Keratinocyte (primary cell): ENCODE data around the gene SCPEP1. TPM values are rescaled to one million over a fixed set of nuclear protein-coding genes. Genes with fewer than 3 reads are reported as not detected.

Source experiments
- DNase-seq: peaks from one replicate; pipeline ENCODE4 v3.0.0-alpha.2; 2011; ENCODE audit warnings: low read depth, missing footprints, low spot score
- FAIRE-seq: peaks from 2 replicates; lab custom pipeline; 2011; peaks lifted over from hg19 to GRCh38; lab: Jason Lieb, UNC
- H2AFZ ChIP-seq: 2 replicates; pipeline ENCODE4 v1.6.0; 2012; ENCODE audit warnings: low read length, control low read depth, inconsistent platforms; ENCODE audit not compliant: control insufficient read depth
- H3K27ac ChIP-seq: 2 replicates; pipeline ENCODE4 v1.5.1; 2011; ENCODE audit warnings: low read length; ENCODE audit not compliant: control insufficient read depth, insufficient read depth
- H3K27me3 ChIP-seq: 3 replicates; pipeline ENCODE4 v1.6.0; 2011; ENCODE audit warnings: low read length; ENCODE audit not compliant: control insufficient read depth, insufficient read depth; ENCODE audit errors: extremely low read depth
- H3K36me3 ChIP-seq, 2 experiments: 2 replicates in 1 of 2; 3 replicates in 1 of 2; pipeline ENCODE4 v1.5.1; 2011; ENCODE audit warnings: low read length in 2 of 2, mild to moderate bottlenecking in 1 of 2; ENCODE audit not compliant: control insufficient read depth in 2 of 2, insufficient read depth in 2 of 2; ENCODE audit errors: extremely low read depth in 1 of 2
- H3K4me1 ChIP-seq: 3 replicates; pipeline ENCODE4 v1.5.1; 2011; ENCODE audit warnings: low read length; ENCODE audit not compliant: control insufficient read depth, insufficient read depth; ENCODE audit errors: extremely low read depth
- H3K4me2 ChIP-seq: 3 replicates; pipeline ENCODE4 v1.6.0; 2011; ENCODE audit warnings: low read depth, low read length; ENCODE audit not compliant: control insufficient read depth, insufficient read depth; ENCODE audit errors: extremely low read depth
- H3K4me3 ChIP-seq, 3 experiments: fragments of 200-600 bp in 1 of 3; sonication (generic) in 1 of 3; 2 replicates in 2 of 3; 3 replicates in 1 of 3; pipeline ENCODE4 v1.5.1; 2011 to 2016; ENCODE audit warnings: low read length in 3 of 3, mild to moderate bottlenecking in 3 of 3, control low read depth in 2 of 3, inconsistent platforms in 1 of 3, low read depth in 1 of 3, mixed read lengths in 1 of 3, mixed run types in 1 of 3, moderate library complexity in 1 of 3; ENCODE audit not compliant: control insufficient read depth in 2 of 3, insufficient read depth in 2 of 3; ENCODE audit errors: extremely low read depth in 1 of 3
- H3K79me2 ChIP-seq: 2 replicates; pipeline ENCODE4 v1.6.0; 2012; ENCODE audit warnings: low read length; ENCODE audit not compliant: control insufficient read depth, insufficient read depth
- H3K9ac ChIP-seq: 3 replicates; pipeline ENCODE4 v1.6.0; 2011; ENCODE audit warnings: low read length; ENCODE audit not compliant: control insufficient read depth, insufficient read depth; ENCODE audit errors: extremely low read depth
- H3K9me1 ChIP-seq: 3 replicates; pipeline ENCODE4 v1.6.0; 2011; ENCODE audit warnings: low read length; ENCODE audit not compliant: control insufficient read depth, insufficient read depth; ENCODE audit errors: extremely low read depth
- H3K9me3 ChIP-seq: 2 replicates; pipeline ENCODE4 v1.5.1; 2012; ENCODE audit warnings: low read depth, low read length; ENCODE audit not compliant: control insufficient read depth
- H4K20me1 ChIP-seq: 3 replicates; pipeline ENCODE4 v1.6.0; 2011; ENCODE audit warnings: low read length; ENCODE audit not compliant: control insufficient read depth, insufficient read depth; ENCODE audit errors: extremely low read depth
- CTCF ChIP-seq, 3 experiments: IDR thresholded peaks in 1 of 3; conservative IDR thresholded peaks in 1 of 3; optimal IDR thresholded peaks in 1 of 3; 2 replicates in 2 of 3; 3 replicates in 1 of 3; pipeline versions ENCODE3 to v1.5.1; 2011; ENCODE audit warnings: low read length in 3 of 3, mild to moderate bottlenecking in 3 of 3, moderate library complexity in 2 of 3, control low read depth in 1 of 3, inconsistent platforms in 1 of 3; ENCODE audit not compliant: insufficient read depth in 2 of 3; ENCODE audit errors: extremely low read depth in 1 of 3
- EZH2 ChIP-seq: IDR thresholded peaks from one replicate; pipeline ENCODE4 v1.6.1; 2012; ENCODE audit warnings: inconsistent platforms, mild to moderate bottlenecking, low read length, moderate library complexity
- dilution Hi-C: fragments of 300-500 bp; cut with MboI; formaldehyde crosslinking; loops from one replicate; pipeline ENCODE4 v1.7.0; 2020; ENCODE audit warnings: low sequenced_read_pairs; ENCODE audit not compliant: extremely low pct_ligation_motif_present
- polyA plus RNA-seq, 5 experiments: library from polyadenylated mRNA; depleted of rRNA in 3 of 5; stranded (reverse) in 3 of 5; stranded (forward) in 1 of 5; unstranded in 1 of 5; fragments of >200 nt; gene quantifications; 1 replicate in 1 of 5; 2 replicates in 3 of 5; 3 replicates in 1 of 5; pipeline versions ENCODE4 v1.2.1 to v1.2.3, GENCODE V29; 2011 to 2012; ENCODE audit warnings: missing spikeins in 2 of 5, low read depth in 1 of 5, low replicate concordance in 1 of 5

SCPEP1 gene
- polyA plus RNA-seq, 1 donor (not counting 4 experiments of a cell fraction or from before 2014, with no cell fraction given), result 34.4 TPM

- Histone ChIP-seq H3K4me1 (peaks cover 5% of the 10 kb centered on the region), H3K79me2 (no peaks in the 10 kb centered on the region), H4K20me1 (no peaks in the 10 kb centered on the region), H3K4me2 (no peak overlapping the region), H2AFZ (no peak overlapping the region), H3K9ac (no peak overlapping the region), H3K9me1 (no peaks in the 10 kb centered on the region), H3K27me3 (no peaks in the 10 kb centered on the region), H3K4me3 (no peak overlapping the region), H3K36me3 (no peaks in the 10 kb centered on the region), H3K9me3 (no peaks in the 10 kb centered on the region), H3K27ac (no peak overlapping the region)
- dilution Hi-C loops, result no loop called here
- FAIRE-seq (no peak), DNase-seq (no peak)
- TF ChIP-seq CTCF (optimal IDR thresholded peaks at IDR 0.05 in 1 of 3, IDR thresholded peaks at IDR 0.05 in 1 of 3, conservative IDR thresholded peaks at IDR 0.05 in 1 of 3; ENCODE audit: extremely low read depth in 1 of 3, insufficient read depth in 2 of 3, low read length in 3 of 3), result no peak
- TF ChIP-seq EZH2, result no peak
Observed at GRCh38 chr17:56972111-56972730, 5.7 kb upstream of the SCPEP1 start.

GRCh38 chr17:56973520-56973919 is 4.4 kb upstream of the SCPEP1 start:
- DNase-seq (no peak), FAIRE-seq (peak; percentile 39)
- Histone ChIP-seq H3K36me3 (no peaks in the 10 kb centered on the region), H3K4me2 (peak overlapping the region; percentile 10), H3K9me3 (no peaks in the 10 kb centered on the region), H2AFZ (no peak overlapping the region), H3K27me3 (no peaks in the 10 kb centered on the region), H3K27ac (no peak overlapping the region), H3K4me3 (no peak overlapping the region), H3K79me2 (no peaks in the 10 kb centered on the region), H3K9ac (no peak overlapping the region), H3K4me1 (peaks cover 10% of the 10 kb centered on the region), H3K9me1 (no peaks in the 10 kb centered on the region), H4K20me1 (no peaks in the 10 kb centered on the region)
- no peak for TF ChIP-seq CTCF (optimal IDR thresholded peaks at IDR 0.05 in 1 of 3, IDR thresholded peaks at IDR 0.05 in 1 of 3, conservative IDR thresholded peaks at IDR 0.05 in 1 of 3; ENCODE audit: extremely low read depth in 1 of 3, insufficient read depth in 2 of 3, low read length in 3 of 3)
- no peak for TF ChIP-seq EZH2
- dilution Hi-C loops, result no loop called here
